Left renal cortex interstitium (tissue), 4 donors: ENCODE measurements around the gene RDX. TPM values are rescaled to one million over a fixed set of nuclear protein-coding genes. Genes with fewer than 3 reads are reported as not detected.

ENCODE experiments used
- DNase-seq, 4 donors: peaks; one replicate each; pipeline ENCODE4 v3.0.0-alpha.2; 2013; ENCODE audit warnings: low read depth in 4 of 4, low spot score in 2 of 4, missing footprints in 1 of 4
- polyA plus RNA-seq, 4 donors: library from polyadenylated mRNA; unstranded; fragments of 120-200 nt; gene quantifications; one replicate each; pipeline ENCODE4 v1.2.1, GENCODE V29; 2013; ENCODE audit not compliant: insufficient read length in 4 of 4

The RDX gene
- 100 to 1,000 TPM; 113 to 162 (median 131) TPM for polyA plus RNA-seq

DNA sequence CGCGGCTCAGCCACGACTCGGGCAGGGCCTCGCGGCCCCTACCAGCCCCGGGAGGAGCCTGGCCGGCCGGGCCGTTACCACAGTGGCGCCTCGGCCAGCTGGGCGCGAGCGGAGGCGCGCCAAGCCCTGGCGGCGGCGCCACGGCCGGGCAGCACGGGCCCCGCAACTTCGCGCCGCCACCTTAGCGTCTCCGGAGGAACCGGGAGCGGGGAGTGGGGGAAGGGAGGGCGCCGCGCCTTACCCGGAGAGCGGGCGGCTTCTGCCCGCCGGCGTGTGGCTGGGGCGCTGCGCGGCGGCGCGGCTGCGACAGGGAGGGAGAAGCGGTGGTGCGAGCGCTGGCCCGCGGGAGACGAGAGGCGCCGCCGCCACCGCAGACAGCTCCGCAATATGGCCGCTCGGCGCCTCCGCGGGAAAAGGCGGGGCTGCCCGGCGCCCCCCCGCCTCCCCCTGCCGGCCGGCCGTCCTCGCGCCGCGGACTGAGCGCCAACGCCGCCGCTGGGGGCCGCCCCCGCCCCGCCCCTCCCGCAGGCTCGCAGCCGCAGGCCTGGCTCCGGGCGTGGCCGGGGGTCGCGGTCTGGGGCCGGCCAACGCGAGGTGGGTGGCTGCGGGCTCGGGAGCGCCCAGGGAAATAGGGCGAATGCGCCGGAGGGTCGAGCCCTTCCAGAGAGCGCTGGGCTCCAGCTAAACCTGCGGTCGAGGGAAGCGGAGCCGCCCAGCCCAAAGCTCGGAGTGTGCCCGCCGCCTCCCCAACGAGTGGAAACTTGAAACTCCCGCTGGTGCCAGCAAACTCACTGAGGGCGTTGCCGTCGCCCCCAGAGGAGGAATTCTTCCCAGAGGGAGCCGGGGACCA lies at the start of gene RDX:
RDX (minus strand) TSS at position 389 of the 850 bp plus-strand sequence. CDS start 16,922 bp downstream, outside the sequence.
- peak; percentile 41 to 77 (median 62) for DNase-seq

DNA sequence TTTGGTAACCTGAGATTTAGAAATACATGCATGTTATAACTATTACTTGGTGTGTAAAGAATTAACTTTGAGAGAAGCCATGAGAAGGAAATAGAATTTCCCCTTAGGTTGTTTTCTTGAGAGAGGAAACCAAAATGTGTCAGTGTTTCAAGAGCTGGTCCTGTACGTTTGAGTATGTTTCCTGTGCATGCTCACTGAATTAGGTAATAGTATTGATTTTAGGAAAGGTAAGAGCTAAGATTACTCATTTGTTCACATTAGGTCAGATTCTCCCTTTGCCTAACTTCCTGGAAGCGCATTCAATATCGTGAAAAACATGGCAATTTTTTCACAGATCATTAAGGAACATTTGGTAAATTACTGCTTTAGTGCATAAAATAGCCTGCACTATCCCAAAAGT lies 49.3 kb upstream of the RDX start:
- DNase-seq: no peak

DNA sequence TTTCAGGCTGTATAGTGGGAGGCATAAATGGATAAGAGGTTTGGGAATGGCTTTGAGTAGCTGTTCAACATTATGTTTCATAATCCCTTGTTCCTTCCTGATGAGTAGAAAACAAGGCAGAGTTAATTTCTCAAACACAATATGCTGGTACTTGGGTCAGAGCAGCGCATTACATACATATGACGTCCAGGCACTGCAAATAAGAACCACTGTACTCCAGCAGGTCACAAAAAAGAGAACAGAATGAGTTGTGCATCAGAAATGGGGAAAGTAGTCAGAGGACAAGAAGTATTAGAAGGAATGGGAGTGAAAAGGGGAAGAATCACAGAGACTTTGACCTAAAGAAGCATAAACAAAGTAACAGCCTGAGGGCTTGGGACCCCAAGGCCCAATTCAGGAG lies 44.0 kb upstream of the RDX start:
- DNase-seq: no peak

DNA sequence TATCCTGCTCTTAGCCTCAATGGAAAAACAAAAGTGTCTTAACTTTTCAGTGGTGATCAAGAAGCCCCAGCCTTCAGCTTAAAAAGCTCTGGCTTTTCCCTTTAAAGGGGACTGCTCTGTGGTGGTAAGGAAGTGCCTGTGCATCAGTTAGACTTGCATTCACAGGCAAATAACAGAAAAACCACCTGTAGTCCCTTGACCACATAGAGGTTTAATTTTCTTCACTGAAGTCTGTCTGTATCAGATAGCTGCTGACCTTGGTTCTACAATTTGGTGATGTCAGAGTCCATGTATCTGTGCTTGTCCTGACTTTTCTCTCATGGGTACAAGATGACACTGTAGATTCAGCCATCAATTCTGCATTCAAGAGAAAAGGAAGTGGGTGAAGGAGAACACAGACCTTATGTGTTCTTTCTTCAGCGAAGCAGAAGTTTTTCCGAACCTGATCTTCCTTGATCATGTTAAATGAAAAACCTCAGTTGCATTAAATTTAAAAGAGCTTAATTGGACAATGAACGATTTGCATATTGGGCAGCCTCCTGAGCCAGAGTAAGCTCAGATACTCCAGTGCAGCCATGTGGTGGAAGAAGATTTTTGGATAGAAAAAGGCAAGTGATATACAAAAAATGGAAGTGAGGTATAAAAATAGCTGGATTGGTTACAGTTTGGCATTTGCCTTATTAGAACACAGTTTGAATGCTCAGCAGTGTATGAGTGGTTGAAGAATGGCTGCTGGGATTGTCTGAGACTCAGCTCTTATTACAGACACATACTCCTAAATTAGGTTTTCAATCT lies 43.2 kb upstream of the RDX start:
- DNase-seq: no peak

DNA sequence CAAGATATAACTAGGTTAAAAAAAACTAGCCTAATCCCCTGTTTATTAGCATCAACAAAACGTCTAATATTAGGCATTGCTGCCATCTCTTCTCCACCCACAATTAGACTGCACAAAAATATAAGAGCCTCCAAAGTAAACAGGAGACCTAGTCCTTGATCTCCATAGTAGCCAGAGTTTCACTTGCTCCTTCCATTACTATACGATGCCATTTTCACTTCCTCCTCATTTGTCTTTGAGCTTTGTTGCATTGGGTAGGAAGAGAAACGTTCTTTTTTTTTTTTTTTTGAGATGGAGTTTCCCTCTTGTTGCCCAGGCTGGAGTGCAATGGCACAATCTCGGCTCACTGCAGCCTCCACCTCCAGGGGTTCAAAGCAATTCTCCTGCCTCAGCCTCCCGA lies 42.3 kb upstream of the RDX start:
- DNase-seq: no peak

DNA sequence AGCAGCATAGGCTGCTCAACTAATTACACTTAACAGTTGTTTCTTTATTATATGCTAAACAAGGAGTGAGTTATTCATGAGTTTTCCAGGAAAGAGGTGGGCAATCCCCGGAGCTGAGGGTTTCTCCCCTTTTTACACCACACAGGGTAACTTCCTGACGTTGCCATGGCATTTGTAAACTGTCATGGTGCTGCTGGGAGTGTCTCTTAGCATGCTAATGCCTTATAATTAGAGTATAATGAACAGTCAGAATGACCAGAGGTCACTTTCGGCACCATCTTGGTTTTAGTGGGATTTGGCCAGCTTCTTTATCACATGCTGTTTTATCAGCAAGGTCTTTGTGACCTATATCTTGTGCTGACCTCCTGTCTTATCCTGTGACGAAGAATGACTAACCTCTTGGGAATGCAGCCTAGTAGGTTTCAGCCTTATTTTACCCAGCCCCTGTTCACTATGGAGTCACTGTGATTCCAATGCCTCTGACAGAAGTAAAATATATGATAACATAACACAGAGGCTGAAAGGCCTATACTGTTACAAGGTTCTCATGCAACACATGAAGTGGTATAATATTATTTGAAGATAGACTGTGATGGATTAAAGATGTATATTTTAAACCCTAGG lies 41.3 kb upstream of the RDX start:
- no peak for DNase-seq

DNA sequence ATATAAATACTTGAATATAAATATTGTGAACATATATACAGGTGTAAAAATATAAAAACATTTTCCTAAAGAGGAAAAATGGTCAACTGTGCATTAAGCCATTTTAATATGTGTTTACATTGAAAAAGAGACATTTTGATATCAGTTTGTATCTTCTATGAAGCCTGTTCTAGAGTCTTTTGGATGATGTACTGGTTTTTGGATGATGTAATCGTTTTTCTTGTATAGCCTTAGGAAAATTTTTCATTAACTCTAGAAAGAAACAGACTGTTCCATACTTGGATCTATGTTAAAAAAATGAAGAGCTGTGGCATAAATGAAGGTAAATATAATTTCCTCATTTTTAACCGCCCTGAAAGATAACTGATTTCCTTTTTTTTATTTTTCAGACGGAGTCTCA lies 39.6 kb upstream of the RDX start:
- DNase-seq: no peak

DNA sequence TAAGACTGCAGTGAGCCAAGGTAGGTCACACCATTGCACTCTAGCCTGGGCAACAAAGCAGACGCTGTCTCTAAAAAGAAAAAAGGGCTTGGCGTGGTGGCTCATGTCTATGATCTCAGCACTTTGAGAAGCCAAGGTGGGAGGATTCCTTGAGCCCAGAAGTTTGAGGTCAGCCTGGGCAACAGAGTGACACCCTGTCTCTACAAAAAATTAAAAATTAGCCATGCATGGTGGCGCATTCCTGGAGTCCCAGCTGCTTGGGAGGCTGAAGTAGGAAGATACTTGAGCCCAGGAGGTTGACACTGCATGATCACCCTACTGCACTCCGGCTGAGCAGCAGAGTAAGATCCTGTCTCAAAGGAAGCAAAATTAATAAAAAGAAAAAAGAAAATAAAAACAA lies 38.9 kb upstream of the RDX start:
- no peak for DNase-seq

DNA sequence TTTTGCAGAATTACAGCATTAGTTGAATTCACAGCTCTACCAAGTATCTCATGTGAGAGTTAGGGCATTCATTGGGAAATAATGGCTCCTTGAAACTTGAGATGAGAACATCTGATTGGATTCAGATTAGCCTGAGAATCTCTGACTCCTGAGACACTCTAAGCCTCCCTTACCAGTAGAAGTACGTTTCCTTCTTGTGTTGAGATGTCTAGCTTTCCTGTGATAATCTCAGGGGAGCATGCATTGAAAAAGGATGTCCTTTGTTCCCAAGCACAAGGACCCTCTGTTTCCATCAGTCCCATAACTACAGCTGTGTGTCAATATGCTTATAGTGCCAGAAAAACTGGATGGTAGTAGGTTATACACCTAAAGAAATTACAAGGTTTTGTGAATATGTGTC lies 35.2 kb upstream of the RDX start:
- DNase-seq: no peak

DNA sequence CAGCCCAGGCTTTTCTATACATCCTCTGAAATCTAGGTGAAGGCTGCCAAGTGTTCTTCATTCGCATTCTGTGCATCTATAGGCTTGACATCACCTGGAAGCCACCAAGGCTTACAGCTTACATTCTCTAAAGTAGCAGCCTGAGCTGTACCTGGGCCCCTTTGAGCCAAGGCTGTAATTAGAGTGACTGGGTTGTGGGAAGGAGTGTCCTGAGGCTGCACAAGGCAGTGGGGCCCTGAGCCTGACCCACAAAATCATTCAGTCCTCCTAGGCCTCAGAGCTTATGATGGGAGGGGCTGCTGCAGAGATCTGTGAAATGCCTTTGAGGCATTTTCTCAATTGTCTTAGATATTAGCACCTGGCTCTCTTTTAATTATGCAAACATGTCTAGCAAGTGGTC lies 33.0 kb upstream of the RDX start:
- no peak for DNase-seq

DNA sequence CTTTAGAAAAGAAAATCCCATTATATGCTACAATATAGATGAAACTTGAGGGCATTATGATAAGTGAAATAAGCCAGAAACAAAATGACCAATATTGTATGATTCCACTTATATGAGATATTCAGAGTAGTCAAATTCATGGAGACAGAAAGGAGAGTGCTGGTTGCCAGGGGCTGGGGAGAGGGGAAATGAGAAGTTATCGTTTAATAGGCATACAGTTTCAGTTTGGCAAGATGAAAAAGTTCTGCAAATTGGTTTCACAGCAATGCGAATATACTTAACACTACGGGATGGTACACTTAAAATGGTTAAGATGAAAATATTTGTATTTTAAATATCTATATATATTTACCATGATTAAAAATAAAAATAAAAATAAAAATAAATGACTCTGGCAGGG lies 31.1 kb upstream of the RDX start:
- DNase-seq: no peak

DNA sequence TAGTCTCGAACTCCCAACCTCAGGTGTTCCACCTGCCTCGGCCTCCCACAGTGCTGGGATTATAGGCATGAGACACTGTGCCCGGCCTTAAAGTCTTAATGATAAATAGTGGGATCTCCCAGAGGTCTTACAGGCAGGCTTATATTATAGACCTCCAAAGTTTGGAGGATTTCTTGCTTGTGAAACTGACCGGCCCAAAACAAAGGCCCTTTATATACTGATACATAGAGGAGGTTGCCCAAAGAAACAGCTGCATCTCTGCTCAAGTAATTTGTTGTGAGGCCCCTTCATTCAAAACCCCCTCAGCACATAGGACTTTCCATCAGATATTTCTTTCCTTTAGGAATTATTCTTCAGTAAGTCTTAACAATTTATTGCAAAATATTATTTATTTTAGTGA lies 27.4 kb upstream of the RDX start:
- no peak for DNase-seq

DNA sequence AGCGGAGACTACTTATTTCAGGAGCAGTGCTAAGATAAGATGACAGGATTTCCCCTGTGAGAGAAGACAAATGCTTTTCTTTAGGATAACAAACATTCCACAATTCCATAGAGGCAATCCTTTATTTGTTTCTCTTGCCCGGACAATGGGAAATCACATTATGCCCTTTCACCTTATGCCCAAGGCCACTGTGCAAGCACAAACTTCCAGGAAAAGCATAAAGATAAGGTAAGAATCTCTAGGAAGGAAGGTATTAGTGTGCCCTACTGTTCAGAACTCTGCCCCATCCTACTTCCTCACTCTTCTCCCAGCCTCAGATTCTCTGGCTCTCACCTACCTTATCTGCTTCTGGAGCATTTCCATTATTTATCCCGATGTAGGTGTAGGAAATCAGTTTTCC lies 23.1 kb upstream of the RDX start:
- DNase-seq: no peak

DNA sequence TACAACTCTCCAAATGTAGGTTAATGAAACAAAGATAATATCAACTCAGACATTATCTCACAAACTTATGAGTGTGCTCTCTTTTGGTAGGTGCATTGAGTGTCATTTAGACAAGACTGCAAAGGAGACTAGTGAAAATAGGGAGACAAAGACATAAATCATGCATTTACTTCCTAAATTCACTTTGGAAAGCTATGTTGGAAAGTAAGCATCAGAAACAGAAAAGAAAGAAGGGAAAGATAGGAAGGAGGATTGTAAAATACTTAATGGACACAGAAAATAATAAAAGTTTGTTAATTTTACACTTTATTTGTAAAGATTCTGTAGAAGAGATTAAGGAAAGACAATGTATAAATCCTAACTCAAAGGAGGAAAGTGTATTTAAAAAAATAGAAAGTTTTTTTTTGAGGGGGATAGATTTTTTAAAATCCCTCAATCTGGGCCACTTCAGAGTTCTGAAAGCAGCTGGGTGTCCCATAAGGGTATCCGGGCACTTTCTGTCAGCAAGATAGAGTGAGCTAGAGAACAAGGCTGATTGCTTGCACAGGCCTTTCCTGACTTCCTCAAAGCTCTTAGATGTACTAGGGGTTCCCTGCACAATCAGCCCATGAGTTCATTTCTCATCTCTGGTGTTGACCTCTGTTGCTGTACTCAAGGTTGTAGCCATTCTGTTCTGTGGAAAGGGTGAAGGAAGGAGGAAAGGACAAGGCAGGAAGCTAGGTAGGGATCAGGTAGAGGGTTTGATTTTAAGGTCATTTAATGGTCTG lies 22.4 kb upstream of the RDX start:
- DNase-seq: no peak

DNA sequence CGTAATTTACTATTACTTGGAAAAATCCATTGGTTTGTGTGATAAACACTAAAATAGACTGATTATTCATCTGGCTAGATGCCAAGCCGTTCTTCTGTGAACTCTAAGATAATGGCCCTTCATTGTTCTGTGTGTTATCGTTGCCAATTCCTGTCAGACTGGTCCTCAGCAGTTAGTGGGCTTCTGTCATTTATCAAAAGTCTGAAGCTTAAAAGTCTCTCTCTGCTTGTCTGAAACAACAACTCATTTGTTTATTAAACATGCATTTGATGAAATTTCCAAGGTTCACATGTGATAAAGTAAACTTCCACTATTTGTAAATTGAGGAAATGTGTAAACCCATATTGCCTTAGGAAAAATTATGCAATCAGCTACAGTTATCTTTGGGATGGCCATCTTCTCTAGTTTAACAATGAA lies 21.1 kb upstream of the RDX start:
- DNase-seq: no peak

DNA sequence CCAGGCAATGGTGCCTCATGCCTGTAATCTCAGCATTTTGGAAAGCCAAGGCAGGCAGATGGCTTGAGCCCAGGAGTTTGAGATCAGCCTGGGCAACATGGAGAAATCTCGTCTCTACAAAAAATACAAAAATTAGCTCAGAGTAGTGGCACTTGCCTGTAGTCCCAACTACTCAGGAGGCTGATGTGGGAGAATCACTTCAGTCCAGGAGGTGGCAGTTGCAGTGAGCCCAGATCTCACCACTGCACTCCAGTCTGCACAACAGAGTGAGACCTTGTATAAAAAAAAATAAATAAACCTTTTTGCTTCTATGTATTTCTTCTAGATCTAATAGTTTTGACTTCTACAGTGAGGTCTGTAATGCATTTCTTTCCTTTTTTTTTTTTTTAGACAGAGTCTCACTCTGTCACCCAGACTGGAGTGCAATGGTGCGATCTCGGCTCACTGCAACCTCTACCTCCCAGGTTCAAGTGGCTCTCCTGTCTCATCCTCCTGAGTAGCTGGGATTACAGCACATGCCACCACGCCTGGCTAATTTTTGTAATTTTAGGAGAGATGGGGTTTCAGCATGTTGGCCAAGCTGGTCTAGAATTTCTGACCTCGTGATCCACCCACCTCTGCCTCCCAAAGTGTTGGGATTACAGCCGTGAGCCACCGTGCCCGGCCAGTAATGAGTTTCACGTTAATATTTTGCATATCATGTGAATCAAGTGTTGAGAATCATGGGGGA lies 18.1 kb upstream of the RDX start:
- no peak for DNase-seq

DNA sequence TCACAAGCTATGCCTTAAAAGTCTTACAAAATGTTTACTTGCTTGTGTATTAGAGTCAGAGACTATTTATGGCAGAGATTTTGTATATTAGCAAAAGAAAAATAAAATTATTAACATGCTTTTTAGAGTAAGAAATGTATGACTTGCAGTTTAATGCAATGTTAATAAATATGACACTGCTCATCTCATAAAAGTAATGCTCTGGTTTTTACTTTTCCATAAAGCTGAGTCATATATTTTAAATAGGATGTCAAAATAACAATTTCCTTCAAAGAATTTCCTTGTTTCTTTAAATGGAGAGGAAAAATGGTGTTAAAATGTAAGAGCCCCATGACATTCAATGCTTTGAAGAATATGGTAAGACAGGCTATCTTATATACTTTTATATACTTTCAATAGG lies 16.3 kb upstream of the RDX start:
- no peak for DNase-seq

DNA sequence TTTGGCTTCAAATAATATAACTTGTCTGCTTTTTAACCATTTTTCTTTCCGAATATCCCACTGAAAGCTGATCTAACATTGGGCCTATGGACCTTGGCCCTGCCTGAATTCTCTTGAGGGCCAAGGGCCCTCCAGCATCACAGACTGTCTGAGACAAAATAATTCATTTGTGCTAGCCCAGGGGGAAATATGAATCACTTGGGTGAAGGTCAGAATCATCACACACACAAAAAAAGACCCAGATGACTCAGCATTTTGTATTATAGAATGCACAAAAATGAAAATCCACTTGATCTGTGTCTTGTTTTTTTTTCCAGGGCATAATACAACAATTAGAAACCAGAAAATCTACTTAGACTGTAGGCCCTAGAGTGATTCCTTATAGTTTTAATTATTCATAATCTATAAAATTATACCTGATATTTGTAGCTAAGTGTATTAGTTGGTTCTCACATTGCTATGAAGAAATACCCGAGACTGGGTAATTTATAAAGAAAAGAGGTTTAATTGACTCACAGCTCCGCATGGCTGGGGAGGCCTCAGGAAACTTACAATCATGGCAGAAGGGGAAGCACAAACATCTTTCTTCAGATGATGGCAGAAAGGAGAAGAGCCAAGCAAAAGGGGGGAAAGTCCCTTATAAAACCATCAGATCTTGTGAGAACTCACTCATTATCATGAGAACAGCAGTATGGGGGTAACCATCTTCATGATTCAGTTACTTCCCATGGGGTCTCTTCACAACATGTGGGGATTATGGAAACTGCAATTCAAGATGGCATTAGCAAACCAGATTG lies 15.6 kb upstream of the RDX start:
- DNase-seq: no peak

DNA sequence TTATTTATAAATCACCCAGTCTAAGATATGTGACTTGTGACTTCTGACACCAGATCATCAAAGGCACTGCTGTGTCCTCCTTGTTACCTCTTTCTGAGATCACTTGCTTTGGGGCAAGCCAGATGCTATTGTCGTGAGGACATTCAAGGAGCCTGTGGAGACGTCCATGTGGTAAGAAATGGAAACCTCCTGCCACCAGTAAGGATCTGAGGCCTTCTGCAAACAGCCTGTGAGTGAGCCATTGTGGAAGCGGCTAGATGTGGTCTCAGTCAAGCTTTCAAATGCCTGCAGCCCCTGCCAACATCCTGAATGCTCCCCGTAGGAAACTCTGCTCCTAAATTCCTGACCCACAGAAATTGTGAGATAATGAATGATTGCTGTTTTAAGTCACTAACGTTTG lies 11.7 kb upstream of the RDX start:
- no peak for DNase-seq
